Measurements from ENCODE around the gene PITHD1. TPM values are rescaled to one million over a fixed set of nuclear protein-coding genes. Genes with fewer than 3 reads are reported as not detected.
"Not testable (repeated sequence)": the region's sequence is repeated elsewhere in the genome, so short reads cannot be mapped to it uniquely, and the experiment has no call there.

The PITHD1 gene
- polyA plus RNA-seq, 1 experiment = 33.7 TPM

DNA sequence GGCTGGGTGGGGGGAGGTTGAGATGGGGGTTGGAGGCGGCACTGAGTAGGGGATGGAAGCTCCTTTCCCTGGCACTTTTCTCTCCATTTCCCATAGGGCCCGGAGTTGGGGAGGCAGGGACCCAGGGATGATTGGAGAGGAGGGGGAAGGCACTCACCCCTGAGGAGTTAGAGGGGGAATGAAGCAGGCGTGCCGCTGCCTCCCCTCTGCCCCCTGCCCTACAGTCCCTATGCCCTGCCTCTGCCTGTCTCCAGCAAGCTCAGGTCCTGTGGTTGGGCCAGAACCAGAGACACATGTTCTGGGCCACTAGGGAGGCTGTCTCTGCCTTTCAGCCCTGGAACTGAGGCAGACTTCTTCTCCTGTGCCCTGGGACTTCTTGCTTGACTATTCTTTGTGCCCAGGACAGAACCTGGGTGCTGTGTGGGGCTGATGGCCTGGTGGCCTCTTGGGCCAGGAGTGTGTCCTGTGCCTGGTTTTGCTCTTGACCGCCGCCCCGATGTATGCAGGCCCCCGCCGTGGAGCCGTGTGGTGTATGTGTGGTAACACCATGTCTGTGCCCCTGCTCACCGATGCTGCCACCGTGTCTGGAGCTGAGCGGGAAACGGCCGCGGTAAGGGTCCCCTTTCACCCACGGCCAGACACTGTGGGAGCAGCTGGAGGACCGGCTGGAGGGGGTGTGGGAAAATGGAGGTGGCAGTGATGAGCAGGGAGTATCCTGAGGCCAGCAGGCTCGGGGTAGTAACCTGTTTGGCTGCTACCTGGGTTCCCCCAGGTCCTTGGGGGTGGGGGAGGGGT is 14.1 kb downstream of the PITHD1 start:
- Histone ChIP-seq H3K4me3 (ENCODE audit: low read depth, low read length) (peak overlapping the region; percentile 62), H3K36me3 (ENCODE audit: control insufficient read depth, insufficient read depth, low read length) (peaks cover 18% of the 10 kb centered on the region), H3K27me3 (ENCODE audit: control insufficient read depth, insufficient read depth, low read length) (no peaks in the 10 kb centered on the region)
- ChIA-PET CTCF (interaction anchor here (0.5 to 2.9 kb wide), 6 partner anchors 11 to 96 kb away, joined by 3 to 11 read pairs (median 4); no protein-coding TSS in a partner anchor), POLR2A (interaction anchor here (0.7 kb wide), 1 partner anchor 36 kb away, joined by 3 read pairs; no protein-coding TSS in a partner anchor)
- TF ChIP-seq, protein P1, sequence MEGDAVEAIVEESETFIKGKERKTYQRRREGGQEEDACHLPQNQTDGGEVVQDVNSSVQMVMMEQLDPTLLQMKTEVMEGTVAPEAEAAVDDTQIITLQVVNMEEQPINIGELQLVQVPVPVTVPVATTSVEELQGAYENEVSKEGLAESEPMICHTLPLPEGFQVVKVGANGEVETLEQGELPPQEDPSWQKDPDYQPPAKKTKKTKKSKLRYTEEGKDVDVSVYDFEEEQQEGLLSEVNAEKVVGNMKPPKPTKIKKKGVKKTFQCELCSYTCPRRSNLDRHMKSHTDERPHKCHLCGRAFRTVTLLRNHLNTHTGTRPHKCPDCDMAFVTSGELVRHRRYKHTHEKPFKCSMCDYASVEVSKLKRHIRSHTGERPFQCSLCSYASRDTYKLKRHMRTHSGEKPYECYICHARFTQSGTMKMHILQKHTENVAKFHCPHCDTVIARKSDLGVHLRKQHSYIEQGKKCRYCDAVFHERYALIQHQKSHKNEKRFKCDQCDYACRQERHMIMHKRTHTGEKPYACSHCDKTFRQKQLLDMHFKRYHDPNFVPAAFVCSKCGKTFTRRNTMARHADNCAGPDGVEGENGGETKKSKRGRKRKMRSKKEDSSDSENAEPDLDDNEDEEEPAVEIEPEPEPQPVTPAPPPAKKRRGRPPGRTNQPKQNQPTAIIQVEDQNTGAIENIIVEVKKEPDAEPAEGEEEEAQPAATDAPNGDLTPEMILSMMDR (IDR thresholded peaks at IDR 0.05; ENCODE audit: insufficient read depth, low read depth, low read length) = no peak
- no peak for DNase-seq (ENCODE audit: low read depth)

DNA sequence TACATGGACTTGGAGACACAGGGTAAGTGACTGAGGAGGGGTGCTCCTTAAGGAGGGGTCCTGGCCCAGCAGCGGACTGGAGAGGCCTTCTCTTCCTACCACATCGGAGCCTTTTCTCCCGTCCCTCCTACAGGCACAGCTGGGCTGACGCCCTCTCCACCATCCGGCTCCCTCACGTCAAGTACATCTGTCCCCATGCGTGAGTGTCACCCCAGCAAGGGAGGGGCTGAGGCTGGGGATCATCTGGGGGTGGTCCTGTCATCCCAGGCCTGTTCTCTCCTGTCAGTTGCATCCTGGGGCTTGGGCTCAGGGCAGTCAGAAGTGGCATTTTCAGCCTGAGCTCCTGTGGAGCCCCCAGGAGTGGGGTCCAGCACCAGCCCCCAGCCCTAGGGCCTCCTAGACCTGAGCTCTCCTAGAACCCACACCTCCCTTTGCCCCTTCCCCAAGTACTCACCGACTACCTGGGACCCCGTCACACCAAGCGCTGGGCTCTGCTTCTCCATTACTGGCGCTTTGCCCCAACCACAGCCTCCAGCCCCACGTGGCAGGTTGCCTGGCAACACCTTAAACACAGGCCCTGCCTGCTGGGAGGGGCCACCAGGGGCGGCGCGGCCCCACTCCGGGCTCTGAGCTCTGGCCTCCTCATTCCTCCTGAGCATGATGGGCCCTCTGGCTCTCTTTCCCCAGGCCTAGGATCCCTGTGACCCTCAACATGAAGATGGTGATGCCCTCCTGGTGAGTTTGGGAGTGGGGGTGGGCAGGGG is 15.0 kb downstream of the PITHD1 start:
- CTCF ChIA-PET = no interaction called here
- Histone ChIP-seq H3K4me3 (ENCODE audit: low read depth, low read length) (no peak overlapping the region), H3K36me3 (ENCODE audit: control insufficient read depth, insufficient read depth, low read length) (peaks cover 15% of the 10 kb centered on the region), H3K27me3 (ENCODE audit: control insufficient read depth, insufficient read depth, low read length) (no peaks in the 10 kb centered on the region)
- TF ChIP-seq, protein P1 (IDR thresholded peaks at IDR 0.05; ENCODE audit: insufficient read depth, low read depth, low read length) = no peak
- POLR2A ChIA-PET = no interaction called here
- DNase-seq (ENCODE audit: low read depth) = no peak

DNA sequence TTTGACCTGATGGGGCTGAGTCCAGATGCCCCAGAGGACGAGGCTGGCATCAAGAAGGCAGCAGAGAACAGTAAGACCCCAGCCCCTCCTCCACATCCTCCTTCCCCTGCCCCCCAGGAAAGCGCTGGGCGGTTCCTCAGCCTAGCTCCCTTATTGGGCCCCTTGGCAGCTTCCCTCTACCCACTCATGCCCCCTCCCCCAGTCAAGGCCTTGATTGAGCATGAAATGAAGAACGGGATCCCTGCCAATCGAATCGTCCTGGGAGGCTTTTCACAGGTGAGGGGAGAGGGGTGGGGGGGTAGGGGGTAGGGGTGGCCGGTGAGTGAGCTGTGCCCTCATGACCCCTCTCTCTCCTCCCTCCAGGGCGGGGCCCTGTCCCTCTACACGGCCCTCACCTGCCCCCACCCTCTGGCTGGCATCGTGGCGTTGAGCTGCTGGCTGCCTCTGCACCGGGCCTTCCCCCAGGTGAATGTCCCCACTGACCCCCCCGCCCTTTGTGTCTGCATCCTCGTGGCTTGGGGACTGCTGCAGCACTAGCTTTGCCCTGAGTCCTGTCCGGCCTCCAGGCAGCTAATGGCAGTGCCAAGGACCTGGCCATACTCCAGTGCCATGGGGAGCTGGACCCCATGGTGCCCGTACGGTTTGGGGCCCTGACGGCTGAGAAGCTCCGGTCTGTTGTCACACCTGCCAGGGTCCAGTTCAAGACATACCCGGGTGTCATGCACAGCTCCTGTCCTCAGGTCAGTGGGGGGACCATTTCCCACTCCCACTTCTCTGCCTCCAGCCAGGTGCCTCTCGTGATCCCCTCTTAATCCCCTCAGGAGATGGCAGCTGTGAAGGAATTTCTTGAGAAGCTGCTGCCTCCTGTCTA is 15.9 kb downstream of the PITHD1 start:
- H3K36me3 ChIP-seq (ENCODE audit: control insufficient read depth, insufficient read depth, low read length) = peaks cover 15% of the 10 kb centered on the region
- TF ChIP-seq, protein P1 (IDR thresholded peaks at IDR 0.05; ENCODE audit: insufficient read depth, low read depth, low read length) = no peak
- ChIA-PET POLR2A (no interaction called here), CTCF (no interaction called here)
- no peaks in the 10 kb centered on the region for H3K27me3 ChIP-seq (ENCODE audit: control insufficient read depth, insufficient read depth, low read length)
- DNase-seq (ENCODE audit: low read depth) = no peak
- no peak overlapping the region for H3K4me3 ChIP-seq (ENCODE audit: low read depth, low read length)

DNA sequence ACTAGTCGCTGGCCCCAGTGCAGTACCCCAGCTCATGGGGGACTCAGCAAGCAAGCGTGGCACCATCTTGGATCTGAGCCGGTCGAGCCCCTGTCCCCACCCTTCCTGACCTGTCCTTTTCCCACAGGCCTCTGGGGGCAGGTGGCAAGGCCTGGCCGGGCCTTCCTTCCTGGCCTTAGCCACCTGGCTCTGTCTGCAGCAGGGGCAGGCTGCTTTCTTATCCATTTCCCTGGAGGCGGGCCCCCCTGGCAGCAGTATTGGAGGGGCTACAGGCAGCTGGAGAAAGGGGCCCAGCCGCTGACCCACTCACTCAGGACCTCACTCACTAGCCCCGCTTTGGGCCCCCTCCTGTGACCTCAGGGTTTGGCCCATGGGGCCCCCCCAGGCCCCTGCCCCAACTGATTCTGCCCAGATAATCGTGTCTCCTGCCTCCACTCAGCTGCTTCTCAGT is 16.5 kb downstream of the PITHD1 start:
- CTCF ChIA-PET; H3K4me3 ChIP-seq (ENCODE audit: low read depth, low read length); POLR2A ChIA-PET; H3K27me3 ChIP-seq (ENCODE audit: control insufficient read depth, insufficient read depth, low read length); DNase-seq (ENCODE audit: low read depth): not testable (repeated sequence)
- peaks cover 15% of the 10 kb centered on the region for H3K36me3 ChIP-seq (ENCODE audit: control insufficient read depth, insufficient read depth, low read length)

DNA sequence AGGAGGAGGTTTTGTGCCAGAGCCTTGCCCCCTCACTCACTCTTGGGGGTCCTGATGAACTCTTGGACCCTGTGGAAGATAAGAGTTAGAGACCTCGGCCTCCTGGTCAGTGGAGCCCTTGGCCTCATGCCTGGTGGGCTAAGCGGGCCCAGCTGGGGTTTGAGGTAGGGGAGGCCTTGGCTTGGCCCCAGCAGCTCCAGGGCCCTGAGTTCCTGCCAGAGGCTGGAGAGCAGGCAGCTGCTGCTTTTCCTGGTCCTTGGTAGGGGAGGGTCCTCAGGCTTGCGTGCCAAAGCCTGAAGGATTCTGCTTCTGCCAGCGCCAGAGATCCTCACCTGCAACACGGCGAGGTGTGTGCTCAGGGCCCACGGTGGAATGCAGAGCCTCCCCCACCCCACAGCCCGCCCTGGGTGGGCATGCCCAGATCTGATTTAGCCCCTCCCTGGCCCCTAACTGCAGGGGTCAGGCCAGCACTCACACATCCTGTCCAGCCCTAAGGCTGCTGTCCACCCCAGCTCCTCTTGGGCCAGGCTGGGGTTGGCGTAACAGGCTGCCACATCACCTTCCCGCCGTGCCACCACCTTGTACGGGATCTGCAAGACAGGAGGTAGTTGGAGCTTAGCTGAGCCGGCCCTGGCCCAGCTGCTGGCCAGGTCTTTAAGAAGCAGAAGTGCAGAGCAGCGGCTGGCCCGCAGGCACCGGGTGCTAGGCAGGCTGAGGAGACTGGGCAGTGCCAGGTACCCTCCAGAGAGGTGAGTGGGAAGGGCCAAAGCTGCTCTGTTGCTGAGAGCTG is 17.7 kb downstream of the PITHD1 start:
- TF ChIP-seq, protein P1 (IDR thresholded peaks at IDR 0.05; ENCODE audit: insufficient read depth, low read depth, low read length) = no peak
- Histone ChIP-seq H3K4me3 (ENCODE audit: low read depth, low read length) (no peak overlapping the region), H3K27me3 (ENCODE audit: control insufficient read depth, insufficient read depth, low read length) (no peaks in the 10 kb centered on the region), H3K36me3 (ENCODE audit: control insufficient read depth, insufficient read depth, low read length) (peaks cover 15% of the 10 kb centered on the region)
- CTCF ChIA-PET = interaction anchor here (0.8 to 1.6 kb wide), 2 partner anchors 24 kb away, joined by 3 to 7 read pairs; no protein-coding TSS in a partner anchor
- POLR2A ChIA-PET = no interaction called here
- no peak for DNase-seq (ENCODE audit: low read depth)

Data from BJ (cell line).